C4-2B (cell line): Measurements from ENCODE around the gene PIGL.

Source experiments
- H3K27ac ChIP-seq: fragments of 450-650 bp; 2 replicates; pipeline ENCODE4 v1.5.1; 2017
- ZFX ChIP-seq: fragments of 450-650 bp; IDR thresholded peaks from 2 replicates; pipeline ENCODE4 v1.6.1; 2017
- TF ChIP-seq, protein P1 (sequence below): fragments of 450-650 bp; conservative IDR thresholded peaks from 2 replicates; pipeline ENCODE4 v1.5.1; 2017; ENCODE audit warnings: mild to moderate bottlenecking

The PIGL gene

DNA sequence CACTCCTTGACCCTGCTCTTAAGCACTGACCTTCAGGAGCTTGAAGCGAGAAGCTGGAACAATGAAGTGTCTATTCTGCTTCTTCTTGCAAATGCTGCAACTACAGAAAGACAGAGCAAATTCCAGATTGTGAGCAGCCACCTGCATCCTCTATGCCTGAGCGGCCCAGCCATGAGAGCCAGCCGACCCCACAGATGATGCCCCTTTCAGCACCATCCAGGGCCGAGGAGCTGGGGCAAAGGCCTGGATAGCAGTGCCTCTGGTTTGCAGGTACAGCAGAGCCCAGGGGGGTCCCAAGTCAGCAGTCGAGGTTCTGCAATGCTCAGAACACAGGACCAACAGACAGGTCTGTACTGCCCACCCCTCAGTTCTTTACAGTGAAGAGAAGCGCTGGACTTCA is 131.6 kb downstream of the PIGL start:
- no peak overlapping the region for H3K27ac ChIP-seq
- TF ChIP-seq ZFX: no peak
- TF ChIP-seq, protein P1, sequence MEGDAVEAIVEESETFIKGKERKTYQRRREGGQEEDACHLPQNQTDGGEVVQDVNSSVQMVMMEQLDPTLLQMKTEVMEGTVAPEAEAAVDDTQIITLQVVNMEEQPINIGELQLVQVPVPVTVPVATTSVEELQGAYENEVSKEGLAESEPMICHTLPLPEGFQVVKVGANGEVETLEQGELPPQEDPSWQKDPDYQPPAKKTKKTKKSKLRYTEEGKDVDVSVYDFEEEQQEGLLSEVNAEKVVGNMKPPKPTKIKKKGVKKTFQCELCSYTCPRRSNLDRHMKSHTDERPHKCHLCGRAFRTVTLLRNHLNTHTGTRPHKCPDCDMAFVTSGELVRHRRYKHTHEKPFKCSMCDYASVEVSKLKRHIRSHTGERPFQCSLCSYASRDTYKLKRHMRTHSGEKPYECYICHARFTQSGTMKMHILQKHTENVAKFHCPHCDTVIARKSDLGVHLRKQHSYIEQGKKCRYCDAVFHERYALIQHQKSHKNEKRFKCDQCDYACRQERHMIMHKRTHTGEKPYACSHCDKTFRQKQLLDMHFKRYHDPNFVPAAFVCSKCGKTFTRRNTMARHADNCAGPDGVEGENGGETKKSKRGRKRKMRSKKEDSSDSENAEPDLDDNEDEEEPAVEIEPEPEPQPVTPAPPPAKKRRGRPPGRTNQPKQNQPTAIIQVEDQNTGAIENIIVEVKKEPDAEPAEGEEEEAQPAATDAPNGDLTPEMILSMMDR: no peak

DNA sequence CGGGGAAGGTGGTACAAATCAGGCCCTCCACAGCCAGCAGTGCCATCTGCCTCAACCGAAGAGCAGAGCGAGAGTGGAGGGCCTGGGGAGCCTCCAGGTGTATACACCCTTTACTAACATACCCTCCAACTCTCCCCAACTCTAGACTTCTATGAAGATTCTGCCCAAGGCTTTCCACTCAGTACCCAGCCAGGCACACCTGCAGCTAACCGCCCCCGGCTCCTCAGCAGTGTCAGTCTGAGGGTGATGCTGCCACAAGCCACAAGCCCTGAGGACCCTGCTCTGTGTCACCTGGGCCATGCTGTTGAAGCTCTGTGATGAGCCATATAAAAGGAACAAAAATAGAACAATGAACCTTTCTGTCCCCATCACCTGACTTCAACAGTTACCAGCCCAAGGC is 132.4 kb downstream of the PIGL start:
- no peak for TF ChIP-seq ZFX
- TF ChIP-seq, protein P1: no peak

DNA sequence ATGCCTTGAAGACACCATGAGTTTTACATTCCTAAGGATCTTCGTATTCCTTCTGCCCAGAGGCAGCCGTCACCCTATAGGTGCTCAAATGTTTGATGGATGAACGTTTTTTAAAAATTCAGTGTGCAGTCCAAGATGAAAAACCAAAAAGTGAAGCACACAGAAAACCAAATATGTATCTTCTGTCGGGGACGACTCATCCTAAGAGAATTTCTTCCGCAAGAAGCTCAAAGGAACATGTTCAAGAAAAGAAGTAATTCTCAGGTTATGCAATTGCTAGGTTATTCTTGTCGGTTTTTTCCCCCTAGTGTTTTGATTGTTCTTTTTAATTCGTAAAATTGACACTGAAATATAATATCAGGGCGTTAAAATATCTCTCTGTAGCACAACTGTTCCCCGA is 134.8 kb downstream of the PIGL start:
- no peak overlapping the region for H3K27ac ChIP-seq

More for the DNA sequence above, 132.4 kb downstream of the PIGL start:
- no peak overlapping the region for H3K27ac ChIP-seq

GRCh38 chr17:16352303-16352666 is 135.3 kb downstream of the PIGL start:
- no peak overlapping the region for H3K27ac ChIP-seq
- no peak for TF ChIP-seq ZFX
- TF ChIP-seq, protein P1: no peak

More for the DNA sequence above, 134.8 kb downstream of the PIGL start:
- TF ChIP-seq, protein P1: no peak
- no peak for TF ChIP-seq ZFX

- H3K27ac ChIP-seq: no peak overlapping the region
These were observed 135.8 kb downstream of the PIGL start for GRCh38 chr17:16352667-16353316.

DNA sequence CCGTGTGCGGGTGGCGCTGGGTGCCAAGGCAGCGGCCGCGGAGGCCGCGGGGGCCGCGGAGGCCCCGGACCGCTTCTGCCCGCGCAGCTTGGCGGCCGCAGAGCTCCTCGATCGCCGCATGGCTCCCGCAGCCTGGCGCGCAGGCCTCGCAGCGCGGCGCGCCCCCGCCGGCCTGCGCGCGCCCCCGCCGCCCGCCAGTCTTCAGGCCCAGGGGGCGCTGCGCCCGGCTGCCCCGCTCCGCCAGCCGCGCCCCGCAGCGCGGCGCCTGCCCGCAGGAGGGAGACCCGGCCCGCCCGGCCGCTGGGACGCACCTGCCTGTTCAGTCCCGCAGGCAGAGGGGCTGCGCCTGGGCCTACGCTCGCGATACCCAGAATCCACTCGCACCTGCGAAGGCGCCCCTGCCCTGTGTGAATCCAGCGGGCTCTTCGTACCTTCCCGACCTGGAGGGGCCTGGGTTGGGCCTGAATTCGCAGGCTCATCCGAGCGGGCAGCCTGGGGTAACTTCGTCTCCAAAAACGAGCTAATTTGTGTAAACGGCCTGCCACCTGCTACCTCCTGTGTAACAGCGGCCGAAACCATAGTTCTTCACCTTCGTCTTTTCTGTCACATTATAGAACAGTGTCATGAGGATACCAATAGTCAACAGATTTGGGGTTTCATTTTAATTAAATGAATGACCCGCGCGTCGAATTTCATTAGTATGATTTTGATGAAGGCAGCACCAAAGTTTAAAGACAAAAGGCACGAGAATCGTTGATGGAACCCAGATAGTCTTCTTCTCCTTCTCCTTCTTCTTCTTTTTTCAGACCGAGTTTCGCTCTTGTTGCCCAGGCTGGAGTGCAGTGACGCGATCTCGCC is 136.5 kb downstream of the PIGL start, which contains the start of gene CENPV:
TSS of gene CENPV (minus strand) at position 153 of the 858 bp plus-strand sequence. CDS start at position 120, 33 bp downstream.
- no peak within 1 kb of the TSS for H3K27ac ChIP-seq
- TF ChIP-seq, protein P1: no peak
- no peak for TF ChIP-seq ZFX

More at GRCh38 chr17:16352667-16353316, 135.8 kb downstream of the PIGL start:
- TF ChIP-seq, protein P1: no peak
- TF ChIP-seq ZFX: no peak

GRCh38 chr17:16354585-16354984 is 137.6 kb downstream of the PIGL start:
- H3K27ac ChIP-seq: no peak overlapping the region
- no peak for TF ChIP-seq ZFX
- TF ChIP-seq, protein P1: no peak
